ENCODE data around the gene SUPT3H. TPM values are rescaled to one million over a fixed set of nuclear protein-coding genes. Genes with fewer than 3 reads are reported as not detected.
"Not testable (repeated sequence)": the region's sequence is repeated elsewhere in the genome, so short reads cannot be mapped to it uniquely, and the experiment has no call there.

Gene SUPT3H
- total RNA-seq, 1 experiment from 2014 or later: 5.3 TPM

GRCh38 chr6:45323656-45324224, 54.0 kb downstream of the SUPT3H start:
- no peak for DNase-seq (ENCODE audit: low spot score)

GRCh38 chr6:45320349-45320748, 57.4 kb downstream of the SUPT3H start:
- DNase-seq (ENCODE audit: low spot score): no peak

GRCh38 chr6:45314146-45314545, 63.6 kb downstream of the SUPT3H start:
- DNase-seq (ENCODE audit: low spot score): no peak

GRCh38 chr6:45310118-45310788, 67.5 kb downstream of the SUPT3H start:
- no peak for DNase-seq (ENCODE audit: low spot score)

GRCh38 chr6:45305546-45305945, 72.2 kb downstream of the SUPT3H start:
- no peak for DNase-seq (ENCODE audit: low spot score)

- no peak for DNase-seq (ENCODE audit: low spot score)
Observed at GRCh38 chr6:45302832-45303231, 74.9 kb downstream of the SUPT3H start.

GRCh38 chr6:45301348-45302142, 76.2 kb downstream of the SUPT3H start:
- no peak for DNase-seq (ENCODE audit: low spot score)

GRCh38 chr6:45300736-45301135, 77.0 kb downstream of the SUPT3H start:
- no peak for DNase-seq (ENCODE audit: low spot score)

- DNase-seq (ENCODE audit: low spot score): no peak
Observed at GRCh38 chr6:45299096-45299581, 78.6 kb downstream of the SUPT3H start.

- DNase-seq (ENCODE audit: low spot score): no peak
Observed at GRCh38 chr6:45297320-45297719, 80.4 kb downstream of the SUPT3H start.

- not testable (repeated sequence) for DNase-seq (ENCODE audit: low spot score)
Observed at GRCh38 chr6:45294065-45294701, 83.6 kb downstream of the SUPT3H start.

GRCh38 chr6:45293306-45293705, 84.4 kb downstream of the SUPT3H start:
- DNase-seq (ENCODE audit: low spot score): no peak

GRCh38 chr6:45289751-45290514, 87.8 kb downstream of the SUPT3H start:
- DNase-seq (ENCODE audit: low spot score): no peak

- DNase-seq (ENCODE audit: low spot score): not testable (repeated sequence)
Observed at GRCh38 chr6:45286707-45287106, 91.0 kb downstream of the SUPT3H start.

- no peak for DNase-seq (ENCODE audit: low spot score)
Observed at GRCh38 chr6:45278367-45278766, 99.4 kb downstream of the SUPT3H start.

- DNase-seq (ENCODE audit: low spot score): not testable (repeated sequence)
Observed at GRCh38 chr6:45277741-45278140, 100.0 kb downstream of the SUPT3H start.

- DNase-seq (ENCODE audit: low spot score): no peak
Observed at GRCh38 chr6:45275358-45275757, 102.4 kb downstream of the SUPT3H start.

GRCh38 chr6:45272626-45273025, 105.1 kb downstream of the SUPT3H start:
- no peak for DNase-seq (ENCODE audit: low spot score)

- no peak for DNase-seq (ENCODE audit: low spot score)
Observed at GRCh38 chr6:45265246-45265645, 112.5 kb downstream of the SUPT3H start.

GRCh38 chr6:45260696-45261095, 117.0 kb downstream of the SUPT3H start:
- no peak for DNase-seq (ENCODE audit: low spot score)

Data from A172 (cell line).